Skeletal muscle tissue (tissue), 4 donors: ENCODE data around the gene ATG3. TPM values are rescaled to one million over a fixed set of nuclear protein-coding genes. Genes with fewer than 3 reads are reported as not detected.

Source experiments
- H3K27ac ChIP-seq: one replicate; pipeline ENCODE4 v1.7.0; 2013; ENCODE audit warnings: mild to moderate bottlenecking, low read depth, low read length, inconsistent platforms
- H3K27me3 ChIP-seq, 3 donors: one replicate each; pipeline ENCODE4 v1.7.0; 2013; ENCODE audit warnings: low read length in 3 of 3; ENCODE audit not compliant: control insufficient read depth in 3 of 3, insufficient read depth in 3 of 3
- H3K36me3 ChIP-seq, 3 donors: one replicate each; pipeline ENCODE4 v1.7.0; 2013; ENCODE audit warnings: low read length in 3 of 3; ENCODE audit not compliant: control insufficient read depth in 3 of 3, insufficient read depth in 3 of 3
- H3K4me1 ChIP-seq, 3 donors: one replicate each; pipeline ENCODE4 v1.7.0; 2013; ENCODE audit warnings: low read length in 3 of 3, mild to moderate bottlenecking in 3 of 3; ENCODE audit not compliant: control insufficient read depth in 3 of 3, insufficient read depth in 3 of 3
- H3K4me3 ChIP-seq, 3 donors: one replicate each; pipeline ENCODE4 v1.7.0; 2013; ENCODE audit warnings: low read length in 3 of 3
- H3K9ac ChIP-seq, 3 donors: one replicate each; pipeline ENCODE4 v1.7.0; 2013; ENCODE audit warnings: low read length in 3 of 3, mild to moderate bottlenecking in 3 of 3, moderate library complexity in 2 of 3, low read depth in 1 of 3
- H3K9me3 ChIP-seq, 3 donors: one replicate each; pipeline ENCODE4 v1.7.0; 2013; ENCODE audit warnings: low read length in 3 of 3; ENCODE audit not compliant: control insufficient read depth in 3 of 3
- total RNA-seq: library from RNA; depleted of rRNA; stranded (reverse); fragments of >200 nt; gene quantifications from one replicate; pipeline ENCODE4 v1.2.3, GENCODE V29; 2014
- donor health status: Osteomylitis.

Gene ATG3
- total RNA-seq, 1 donor from 2014 or later = 24.5 TPM

DNA sequence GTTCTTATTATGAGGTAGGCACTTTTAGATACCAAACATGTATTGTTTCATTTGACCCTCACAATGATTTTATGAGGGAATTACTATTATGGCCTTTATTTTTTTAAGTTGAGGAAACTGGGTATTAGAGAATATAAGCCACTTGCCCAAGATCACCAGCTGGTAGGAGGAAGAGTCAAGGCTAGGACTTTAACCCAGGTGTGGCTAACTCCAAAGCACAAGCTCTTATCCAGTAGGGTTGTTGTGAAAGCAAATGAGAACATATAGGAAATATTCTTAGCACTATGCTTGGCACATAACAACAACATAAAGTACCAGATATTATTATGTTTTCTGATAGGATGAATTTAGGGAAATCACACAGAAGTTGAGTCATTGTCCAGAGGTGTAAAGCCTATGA is 70.4 kb downstream of the ATG3 start:
- H3K9me3 ChIP-seq = no peaks in the 10 kb centered on the region
- H3K27me3 ChIP-seq = no peaks in the 10 kb centered on the region
- no peaks in the 10 kb centered on the region for H3K36me3 ChIP-seq
- H3K4me3 ChIP-seq = no peak overlapping the region
- H3K4me1 ChIP-seq = no peaks in the 10 kb centered on the region
- no peak overlapping the region for H3K27ac ChIP-seq
- H3K9ac ChIP-seq = no peak overlapping the region

DNA sequence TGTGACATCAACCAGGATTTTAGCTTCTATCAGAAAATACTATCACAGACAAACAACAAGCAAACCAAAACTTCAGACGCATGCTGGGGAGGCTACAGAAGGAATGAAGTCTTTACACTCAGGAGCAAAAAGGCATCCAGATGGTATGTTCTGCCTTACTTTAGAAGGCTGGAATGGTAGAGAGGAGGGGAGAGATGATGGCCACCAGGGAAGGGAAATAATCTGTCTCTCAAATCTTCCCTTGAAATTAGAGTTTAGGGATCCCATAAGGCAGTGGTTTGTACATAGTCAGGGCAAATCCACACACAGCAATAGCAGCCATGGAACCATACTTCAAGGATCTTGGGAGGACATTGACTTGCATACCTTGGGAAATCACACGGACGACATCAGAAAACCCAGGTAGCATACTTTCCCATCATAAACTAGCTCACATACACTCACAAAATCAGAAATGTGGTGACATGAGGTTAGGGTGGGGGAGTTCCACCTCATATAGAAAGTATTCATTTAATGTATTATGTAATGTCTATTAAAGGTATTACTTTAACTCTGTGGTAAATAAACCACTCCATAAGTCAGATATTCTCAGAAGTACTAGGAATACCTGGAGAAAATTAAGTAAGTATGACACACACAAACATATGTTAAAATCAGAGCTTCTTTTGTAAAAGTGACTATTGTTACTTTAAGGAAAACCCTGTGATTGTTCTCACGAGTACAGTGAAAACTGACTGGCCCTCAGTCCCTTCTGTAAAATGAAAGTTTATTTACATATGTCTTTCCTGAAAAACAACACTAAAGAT is 71.9 kb downstream of the ATG3 start:
- H3K4me3 ChIP-seq = no peak overlapping the region
- no peaks in the 10 kb centered on the region for H3K36me3 ChIP-seq
- no peaks in the 10 kb centered on the region for H3K27me3 ChIP-seq
- H3K9me3 ChIP-seq = no peaks in the 10 kb centered on the region
- H3K27ac ChIP-seq = no peak overlapping the region
- no peak overlapping the region for H3K9ac ChIP-seq
- H3K4me1 ChIP-seq = no peaks in the 10 kb centered on the region

DNA sequence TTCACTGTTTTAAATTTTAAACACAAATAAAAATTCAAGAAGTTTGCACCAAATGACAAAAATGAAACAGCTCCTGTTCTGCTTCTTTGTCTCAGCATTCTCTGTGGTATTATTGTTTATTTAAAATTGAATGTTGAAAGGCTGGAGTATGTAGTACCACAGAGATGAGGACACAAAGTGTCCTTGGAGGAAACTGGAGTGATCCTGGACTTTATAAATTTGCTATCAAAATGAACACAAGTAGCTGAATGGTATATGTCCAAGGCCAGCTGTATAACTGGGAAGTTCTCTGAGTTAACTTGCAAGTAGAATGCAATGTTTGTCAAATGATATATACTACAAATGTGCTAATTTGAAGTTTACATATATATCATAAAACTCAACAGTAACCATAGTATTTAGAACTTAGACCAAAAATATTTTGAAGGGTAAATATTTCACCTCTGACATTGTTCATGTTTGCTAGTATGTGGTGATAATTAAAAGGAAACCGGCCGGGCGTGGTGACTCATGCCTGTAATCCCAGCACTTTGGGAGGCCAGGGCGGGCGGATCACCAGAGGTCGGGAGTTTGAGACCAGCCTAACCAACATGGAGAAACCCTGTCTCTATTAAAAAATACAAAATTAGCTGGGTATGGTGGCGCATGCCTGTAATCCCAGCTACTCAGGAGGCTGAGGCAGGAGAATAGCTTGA is 74.8 kb downstream of the ATG3 start:
- Histone ChIP-seq H3K9me3 (no peaks in the 10 kb centered on the region), H3K9ac (no peak overlapping the region), H3K27ac (no peak overlapping the region), H3K27me3 (no peaks in the 10 kb centered on the region), H3K4me3 (no peak overlapping the region), H3K4me1 (no peaks in the 10 kb centered on the region), H3K36me3 (no peaks in the 10 kb centered on the region)

DNA sequence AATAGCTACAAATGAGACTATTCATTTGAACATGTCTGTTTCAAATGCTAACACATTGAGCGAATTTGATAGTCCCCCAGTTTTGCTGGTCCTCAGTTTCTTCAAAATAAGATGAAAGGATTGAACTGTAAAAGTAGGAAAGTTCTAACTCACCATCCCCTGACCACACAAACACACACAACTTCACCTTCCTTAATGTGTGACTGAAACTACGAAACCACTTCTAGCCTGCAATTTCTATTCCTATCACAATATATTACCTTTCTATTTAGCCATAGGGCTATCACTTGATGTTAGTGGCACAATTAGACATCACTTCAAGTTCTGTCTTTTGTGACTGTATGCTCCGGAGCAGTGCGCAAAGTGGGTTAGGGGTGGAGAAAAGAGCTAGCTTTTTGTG is 77.4 kb downstream of the ATG3 start:
- no peak overlapping the region for H3K4me3 ChIP-seq
- H3K9ac ChIP-seq = no peak overlapping the region
- H3K27me3 ChIP-seq = no peaks in the 10 kb centered on the region
- H3K36me3 ChIP-seq = no peaks in the 10 kb centered on the region
- H3K27ac ChIP-seq = no peak overlapping the region
- H3K9me3 ChIP-seq = no peaks in the 10 kb centered on the region
- H3K4me1 ChIP-seq = no peaks in the 10 kb centered on the region

DNA sequence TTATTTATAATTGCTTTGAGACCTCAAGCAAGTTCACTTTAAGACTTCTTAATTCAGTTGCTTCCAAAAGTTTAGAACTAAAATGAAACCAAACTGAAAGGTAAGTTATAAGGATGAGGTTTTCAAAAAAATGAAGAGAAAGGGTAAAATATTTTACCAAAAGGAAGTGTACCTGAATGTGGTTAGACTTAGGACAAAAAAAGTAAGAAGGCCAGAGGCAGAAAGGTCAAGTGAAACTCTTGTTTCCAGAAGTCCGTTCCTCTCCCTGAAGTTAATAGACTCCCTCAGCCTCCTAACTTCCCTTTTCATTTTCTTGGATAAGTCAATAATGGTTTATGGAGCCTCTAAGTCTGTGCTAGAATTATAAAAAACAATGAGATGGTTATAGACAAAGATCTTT is 79.1 kb downstream of the ATG3 start:
- Histone ChIP-seq H3K36me3 (no peaks in the 10 kb centered on the region), H3K9ac (no peak overlapping the region), H3K27ac (no peak overlapping the region), H3K4me1 (no peaks in the 10 kb centered on the region), H3K27me3 (no peaks in the 10 kb centered on the region), H3K4me3 (no peak overlapping the region), H3K9me3 (no peaks in the 10 kb centered on the region)

Other genes starting within 250 kb of the ATG3 start
- gene CD200, start 228.8 kb downstream of the ATG3 start, total RNA-seq = 4.2 TPM
- under 0.01 TPM for gene BTLA, start 62.5 kb downstream of the ATG3 start, total RNA-seq
- gene SLC35A5, start 83 bp upstream of the ATG3 start, total RNA-seq = 17.7 TPM
- 25.6 TPM for gene CCDC80, start 79.2 kb upstream of the ATG3 start, total RNA-seq